Kidney tubule cell (primary cell): ENCODE results near the gene CDHR3.
"Not testable (repeated sequence)": the region's sequence is repeated elsewhere in the genome, so short reads cannot be mapped to it uniquely, and the experiment has no call there.

Experiments
- DNase-seq: peaks from one replicate; pipeline ENCODE4 v3.0.0-alpha.2; 2018; ENCODE audit warnings: low spot score

The CDHR3 gene

GRCh38 chr7:105971845-105972244 is 8.8 kb downstream of the CDHR3 start:
- no peak for DNase-seq

- no peak for DNase-seq
Observed at GRCh38 chr7:105972276-105972675, 9.2 kb downstream of the CDHR3 start.

- no peak for DNase-seq
Observed at GRCh38 chr7:105974471-105974870, 11.4 kb downstream of the CDHR3 start.

GRCh38 chr7:105975770-105976417 is 12.8 kb downstream of the CDHR3 start:
- peak; percentile 36 for DNase-seq

- no peak for DNase-seq
Observed at GRCh38 chr7:105976868-105977267, 13.8 kb downstream of the CDHR3 start.

GRCh38 chr7:105978035-105978434 is 15.0 kb downstream of the CDHR3 start:
- no peak for DNase-seq

- no peak for DNase-seq
Observed at GRCh38 chr7:105978974-105979373, 15.9 kb downstream of the CDHR3 start.

- no peak for DNase-seq
Observed at GRCh38 chr7:105979405-105979804, 16.3 kb downstream of the CDHR3 start.

- DNase-seq, result no peak
Observed at GRCh38 chr7:105980645-105981396, 17.8 kb downstream of the CDHR3 start.

- no peak for DNase-seq
Observed at GRCh38 chr7:105982388-105982787, 19.3 kb downstream of the CDHR3 start.

- DNase-seq, result not testable (repeated sequence)
Observed at GRCh38 chr7:105984808-105985207, 21.7 kb downstream of the CDHR3 start.

- DNase-seq, result no peak
Observed at GRCh38 chr7:105985229-105985628, 22.2 kb downstream of the CDHR3 start.

- no peak for DNase-seq
Observed at GRCh38 chr7:105985672-105986215, 22.7 kb downstream of the CDHR3 start.

- no peak for DNase-seq
Observed at GRCh38 chr7:105987046-105987445, 24.0 kb downstream of the CDHR3 start.

GRCh38 chr7:105988276-105988675 is 25.2 kb downstream of the CDHR3 start:
- DNase-seq, result peak; percentile 45

- DNase-seq, result no peak
Observed at GRCh38 chr7:105989191-105989590, 26.1 kb downstream of the CDHR3 start.

- DNase-seq, result no peak
Observed at GRCh38 chr7:105989686-105990085, 26.6 kb downstream of the CDHR3 start.

GRCh38 chr7:105990141-105990540 is 27.1 kb downstream of the CDHR3 start:
- no peak for DNase-seq

GRCh38 chr7:105990727-105991453 is 27.8 kb downstream of the CDHR3 start:
- DNase-seq, result no peak

GRCh38 chr7:105992905-105993304 is 29.8 kb downstream of the CDHR3 start:
- no peak for DNase-seq

- no peak for DNase-seq
Observed at GRCh38 chr7:105996860-105997737, 34.0 kb downstream of the CDHR3 start.

- DNase-seq, result no peak
Observed at GRCh38 chr7:105999256-105999655, 36.2 kb downstream of the CDHR3 start.
